ENCODE data around the gene FMR1.

DNA sequence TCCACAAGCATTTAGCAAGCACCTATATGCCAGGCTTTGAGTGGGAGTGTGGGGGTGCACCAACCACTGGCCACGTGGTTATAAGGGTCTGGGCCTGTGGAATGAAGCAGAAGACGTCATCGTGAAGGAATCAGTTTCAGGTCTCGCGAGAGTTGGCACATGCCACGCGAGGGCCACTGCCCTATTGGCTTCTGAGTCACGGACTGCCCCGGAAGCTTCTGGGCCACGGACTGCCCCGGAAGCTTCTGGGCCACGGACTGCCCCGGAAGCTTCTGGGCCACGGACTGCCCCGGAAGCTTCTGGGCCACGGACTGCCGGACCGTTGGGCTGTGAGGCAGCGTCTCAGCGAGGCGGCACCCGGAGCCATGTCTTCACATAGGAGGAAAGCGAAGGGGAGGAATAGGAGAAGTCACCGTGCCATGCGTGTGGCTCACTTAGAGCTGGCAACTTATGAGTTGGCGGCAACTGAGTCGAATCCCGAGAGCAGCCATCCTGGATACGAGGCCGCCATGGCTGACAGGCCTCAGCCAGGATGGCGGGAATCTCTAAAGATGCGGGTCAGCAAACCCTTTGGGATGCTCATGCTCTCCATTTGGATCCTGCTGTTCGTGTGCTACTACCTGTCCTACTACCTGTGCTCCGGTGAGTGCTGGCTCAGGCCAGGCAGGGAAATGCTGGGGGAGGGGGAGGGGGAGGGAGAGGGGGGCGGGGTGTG, 69.5 kb downstream of the FMR1 start, which contains the start of gene FMR1NB:
- no peak for TF ChIP-seq EP300 (IDR thresholded peaks at IDR 0.05)
- TF ChIP-seq, protein P1, sequence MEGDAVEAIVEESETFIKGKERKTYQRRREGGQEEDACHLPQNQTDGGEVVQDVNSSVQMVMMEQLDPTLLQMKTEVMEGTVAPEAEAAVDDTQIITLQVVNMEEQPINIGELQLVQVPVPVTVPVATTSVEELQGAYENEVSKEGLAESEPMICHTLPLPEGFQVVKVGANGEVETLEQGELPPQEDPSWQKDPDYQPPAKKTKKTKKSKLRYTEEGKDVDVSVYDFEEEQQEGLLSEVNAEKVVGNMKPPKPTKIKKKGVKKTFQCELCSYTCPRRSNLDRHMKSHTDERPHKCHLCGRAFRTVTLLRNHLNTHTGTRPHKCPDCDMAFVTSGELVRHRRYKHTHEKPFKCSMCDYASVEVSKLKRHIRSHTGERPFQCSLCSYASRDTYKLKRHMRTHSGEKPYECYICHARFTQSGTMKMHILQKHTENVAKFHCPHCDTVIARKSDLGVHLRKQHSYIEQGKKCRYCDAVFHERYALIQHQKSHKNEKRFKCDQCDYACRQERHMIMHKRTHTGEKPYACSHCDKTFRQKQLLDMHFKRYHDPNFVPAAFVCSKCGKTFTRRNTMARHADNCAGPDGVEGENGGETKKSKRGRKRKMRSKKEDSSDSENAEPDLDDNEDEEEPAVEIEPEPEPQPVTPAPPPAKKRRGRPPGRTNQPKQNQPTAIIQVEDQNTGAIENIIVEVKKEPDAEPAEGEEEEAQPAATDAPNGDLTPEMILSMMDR (IDR thresholded peaks at IDR 0.05) = no peak

Data from suprapubic skin (tissue), 3 donors.